ENCODE data around the gene AAR2.

The AAR2 gene

DNA sequence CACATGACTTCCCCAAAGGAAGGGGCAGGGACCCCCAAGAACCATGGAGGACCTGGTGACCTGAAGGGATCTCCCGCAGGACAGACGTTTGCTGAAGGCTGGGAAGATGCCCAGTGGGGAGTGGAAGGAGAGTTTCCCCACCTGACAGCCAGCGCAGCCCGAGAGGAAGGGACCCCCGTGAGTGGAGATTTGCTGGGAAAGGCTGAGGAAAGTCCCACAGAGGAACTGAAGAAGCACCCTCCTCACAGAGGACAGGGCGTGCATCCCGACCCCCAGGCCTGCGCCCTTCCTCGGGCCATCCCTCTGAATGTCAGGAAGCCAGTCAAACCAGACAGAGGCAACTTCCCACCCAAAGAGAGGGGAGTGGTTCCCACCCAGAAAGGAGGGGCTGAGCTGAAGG, 29.6 kb upstream of the AAR2 start:
- Mint-ChIP-seq H3K36me3 (ENCODE audit: insufficient read depth) (no peaks in the 10 kb centered on the region), H3K4me1 (peaks cover 6% of the 10 kb centered on the region), H3K27me3 (peaks cover 56% of the 10 kb centered on the region), H3K27ac (ENCODE audit: low read depth) (no peak overlapping the region), H3K9me3 (no peaks in the 10 kb centered on the region), H3K4me3 (no peak overlapping the region)
- no peak for ATAC-seq (replicated peaks; ENCODE audit: extremely low read depth, poor library complexity, severe bottlenecking)
- DNase-seq (ENCODE audit: low spot score in 2 of 2) = no peak

- no peaks in the 10 kb centered on the region for H3K9me3 Mint-ChIP-seq
- peaks cover 61% of the 10 kb centered on the region for H3K27me3 Mint-ChIP-seq
- DNase-seq (ENCODE audit: low spot score in 2 of 2) (no peak), ATAC-seq (replicated peaks; ENCODE audit: extremely low read depth, poor library complexity, severe bottlenecking) (no peak)
- no peaks in the 10 kb centered on the region for H3K36me3 Mint-ChIP-seq (ENCODE audit: insufficient read depth)
- no peak overlapping the region for H3K4me3 Mint-ChIP-seq
- H3K27ac Mint-ChIP-seq (ENCODE audit: low read depth) = no peak overlapping the region
- peaks cover 6% of the 10 kb centered on the region for H3K4me1 Mint-ChIP-seq
These were observed 28.7 kb upstream of the AAR2 start for GRCh38 chr20:36207602-36208001.

- Mint-ChIP-seq H3K36me3 (ENCODE audit: insufficient read depth) (no peaks in the 10 kb centered on the region), H3K4me3 (no peak overlapping the region), H3K9me3 (no peaks in the 10 kb centered on the region), H3K4me1 (peaks cover 1% of the 10 kb centered on the region), H3K27me3 (peaks cover 58% of the 10 kb centered on the region), H3K27ac (ENCODE audit: low read depth) (no peak overlapping the region)
- ATAC-seq (replicated peaks; ENCODE audit: extremely low read depth, poor library complexity, severe bottlenecking) (no peak), DNase-seq (ENCODE audit: low spot score in 2 of 2) (no peak)
These were observed 28.0 kb upstream of the AAR2 start for GRCh38 chr20:36208257-36208656.

DNA sequence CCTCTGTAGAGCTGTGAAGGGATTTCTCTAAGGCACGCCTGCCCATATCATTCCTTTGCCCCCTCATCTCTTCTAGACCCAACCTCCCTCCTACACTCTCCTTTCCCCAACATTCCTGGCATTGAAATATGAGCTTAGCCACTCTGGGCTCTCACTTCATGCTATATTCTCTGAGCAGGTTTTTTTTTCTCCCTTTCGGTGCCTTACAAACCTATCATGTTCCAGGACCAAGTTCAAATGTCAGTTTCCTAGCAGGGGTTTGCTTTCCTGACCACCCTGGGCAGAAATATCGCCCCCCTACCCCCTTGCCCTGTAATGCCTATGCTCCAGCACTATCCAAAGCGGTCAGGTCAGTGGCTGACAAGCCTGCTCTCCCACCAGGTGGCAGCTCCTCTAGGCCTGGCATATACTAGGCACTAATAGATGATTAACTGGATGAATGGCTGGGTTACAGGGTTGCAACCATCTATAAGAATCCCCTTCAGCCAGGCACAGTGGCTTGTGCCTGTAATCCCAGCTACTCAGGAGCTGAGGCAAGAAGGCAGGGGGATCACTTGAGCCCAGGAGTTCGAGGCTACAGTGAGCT, 25.7 kb upstream of the AAR2 start:
- Mint-ChIP-seq H3K27me3 (peaks cover 52% of the 10 kb centered on the region), H3K9me3 (no peaks in the 10 kb centered on the region), H3K4me1 (no peaks in the 10 kb centered on the region), H3K4me3 (no peak overlapping the region), H3K36me3 (ENCODE audit: insufficient read depth) (no peaks in the 10 kb centered on the region), H3K27ac (ENCODE audit: low read depth) (no peak overlapping the region)
- no peak for DNase-seq (ENCODE audit: low spot score in 2 of 2)
- no peak for ATAC-seq (replicated peaks; ENCODE audit: extremely low read depth, poor library complexity, severe bottlenecking)

DNA sequence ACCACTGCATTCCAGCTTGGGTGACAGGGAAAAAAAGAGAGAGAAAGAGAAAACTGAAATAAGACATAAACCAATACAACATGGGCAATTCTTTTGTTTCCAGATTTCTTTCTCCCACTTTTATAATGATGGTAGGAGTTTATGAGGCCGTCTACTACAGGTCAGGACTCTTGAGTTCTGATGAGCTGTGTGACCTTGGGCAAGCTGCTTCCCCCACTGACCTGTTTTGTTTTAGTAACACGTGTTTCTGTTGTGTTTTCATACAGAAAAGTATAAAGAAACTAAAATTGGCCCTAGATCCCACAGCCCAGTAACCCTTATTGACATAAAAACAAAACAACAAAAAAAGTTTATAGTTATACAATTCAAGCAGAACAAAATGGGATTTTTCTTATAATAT, 22.9 kb upstream of the AAR2 start:
- no peaks in the 10 kb centered on the region for H3K36me3 Mint-ChIP-seq (ENCODE audit: insufficient read depth)
- no peaks in the 10 kb centered on the region for H3K4me1 Mint-ChIP-seq
- peaks cover 31% of the 10 kb centered on the region for H3K27me3 Mint-ChIP-seq
- no peak for DNase-seq (ENCODE audit: low spot score in 2 of 2)
- no peak for ATAC-seq (replicated peaks; ENCODE audit: extremely low read depth, poor library complexity, severe bottlenecking)
- H3K4me3 Mint-ChIP-seq = no peak overlapping the region
- no peaks in the 10 kb centered on the region for H3K9me3 Mint-ChIP-seq
- no peak overlapping the region for H3K27ac Mint-ChIP-seq (ENCODE audit: low read depth)

- no peaks in the 10 kb centered on the region for H3K4me1 Mint-ChIP-seq
- H3K27ac Mint-ChIP-seq (ENCODE audit: low read depth) = no peak overlapping the region
- peaks cover 19% of the 10 kb centered on the region for H3K27me3 Mint-ChIP-seq
- H3K4me3 Mint-ChIP-seq = no peak overlapping the region
- no peaks in the 10 kb centered on the region for H3K36me3 Mint-ChIP-seq (ENCODE audit: insufficient read depth)
- ATAC-seq (replicated peaks; ENCODE audit: extremely low read depth, poor library complexity, severe bottlenecking) (no peak), DNase-seq (ENCODE audit: low spot score in 2 of 2) (no peak)
- no peaks in the 10 kb centered on the region for H3K9me3 Mint-ChIP-seq
These were observed 21.5 kb upstream of the AAR2 start for GRCh38 chr20:36214684-36215256.

- Mint-ChIP-seq H3K9me3 (no peaks in the 10 kb centered on the region), H3K27me3 (peaks cover 10% of the 10 kb centered on the region), H3K27ac (ENCODE audit: low read depth) (no peak overlapping the region), H3K4me3 (no peak overlapping the region), H3K4me1 (no peaks in the 10 kb centered on the region), H3K36me3 (ENCODE audit: insufficient read depth) (no peaks in the 10 kb centered on the region)
- ATAC-seq (replicated peaks; ENCODE audit: extremely low read depth, poor library complexity, severe bottlenecking) = no peak
- no peak for DNase-seq (ENCODE audit: low spot score in 2 of 2)
These were observed 20.5 kb upstream of the AAR2 start for GRCh38 chr20:36215778-36216177.

- Mint-ChIP-seq H3K27me3 (peaks cover 6% of the 10 kb centered on the region), H3K27ac (ENCODE audit: low read depth) (no peak overlapping the region), H3K36me3 (ENCODE audit: insufficient read depth) (no peaks in the 10 kb centered on the region), H3K4me1 (no peaks in the 10 kb centered on the region), H3K4me3 (no peak overlapping the region), H3K9me3 (no peaks in the 10 kb centered on the region)
- no peak for DNase-seq (ENCODE audit: low spot score in 2 of 2)
- ATAC-seq (replicated peaks; ENCODE audit: extremely low read depth, poor library complexity, severe bottlenecking) = no peak
These were observed 19.8 kb upstream of the AAR2 start for GRCh38 chr20:36216314-36217025.

- no peaks in the 10 kb centered on the region for H3K27me3 Mint-ChIP-seq
- no peaks in the 10 kb centered on the region for H3K9me3 Mint-ChIP-seq
- no peak for ATAC-seq (replicated peaks; ENCODE audit: extremely low read depth, poor library complexity, severe bottlenecking)
- H3K4me1 Mint-ChIP-seq = no peaks in the 10 kb centered on the region
- H3K4me3 Mint-ChIP-seq = no peak overlapping the region
- DNase-seq (ENCODE audit: low spot score in 2 of 2) = no peak
- no peaks in the 10 kb centered on the region for H3K36me3 Mint-ChIP-seq (ENCODE audit: insufficient read depth)
- H3K27ac Mint-ChIP-seq (ENCODE audit: low read depth) = no peak overlapping the region
These were observed 19.1 kb upstream of the AAR2 start for GRCh38 chr20:36217226-36217625.

GRCh38 chr20:36218380-36219064, 17.8 kb upstream of the AAR2 start:
- Mint-ChIP-seq H3K9me3 (no peaks in the 10 kb centered on the region), H3K4me1 (no peaks in the 10 kb centered on the region), H3K36me3 (ENCODE audit: insufficient read depth) (no peaks in the 10 kb centered on the region), H3K27ac (ENCODE audit: low read depth) (no peak overlapping the region), H3K4me3 (no peak overlapping the region), H3K27me3 (no peaks in the 10 kb centered on the region)
- no peak for DNase-seq (ENCODE audit: low spot score in 2 of 2)
- ATAC-seq (replicated peaks; ENCODE audit: extremely low read depth, poor library complexity, severe bottlenecking) = no peak

- Mint-ChIP-seq H3K4me3 (no peak overlapping the region), H3K9me3 (no peaks in the 10 kb centered on the region), H3K27me3 (no peaks in the 10 kb centered on the region), H3K27ac (ENCODE audit: low read depth) (no peak overlapping the region), H3K36me3 (ENCODE audit: insufficient read depth) (no peaks in the 10 kb centered on the region), H3K4me1 (no peaks in the 10 kb centered on the region)
- DNase-seq (ENCODE audit: low spot score in 2 of 2) (no peak), ATAC-seq (replicated peaks; ENCODE audit: extremely low read depth, poor library complexity, severe bottlenecking) (no peak)
These were observed 16.5 kb upstream of the AAR2 start for GRCh38 chr20:36219671-36220220.

DNA sequence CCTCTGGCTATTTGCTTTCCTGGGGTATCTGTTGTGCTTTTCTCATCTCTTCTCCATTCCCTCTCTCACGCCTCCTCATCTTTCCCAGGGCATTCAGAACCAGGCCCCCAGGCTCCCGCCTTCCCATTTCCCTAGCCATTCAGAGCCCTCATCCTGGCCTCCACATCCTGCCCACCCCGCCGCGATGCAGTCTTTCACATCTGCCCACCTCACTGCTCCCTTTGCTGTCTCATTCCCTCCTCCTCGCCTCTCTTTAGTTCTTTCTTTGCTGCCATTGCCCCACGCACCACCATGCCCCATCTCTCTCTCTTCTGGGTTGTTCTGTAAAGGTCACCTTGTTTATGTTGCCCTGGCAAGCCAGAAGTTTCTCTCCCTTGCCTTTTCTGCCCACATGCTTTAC, 10.6 kb upstream of the AAR2 start:
- DNase-seq (ENCODE audit: low spot score in 2 of 2) = no peak
- no peak for ATAC-seq (replicated peaks; ENCODE audit: extremely low read depth, poor library complexity, severe bottlenecking)
- Mint-ChIP-seq H3K4me3 (no peak overlapping the region), H3K4me1 (no peaks in the 10 kb centered on the region), H3K9me3 (no peaks in the 10 kb centered on the region), H3K36me3 (ENCODE audit: insufficient read depth) (no peaks in the 10 kb centered on the region), H3K27ac (ENCODE audit: low read depth) (no peak overlapping the region), H3K27me3 (peaks cover 36% of the 10 kb centered on the region)
